HUES48 (cell line): ENCODE measurements around the gene PTOV1.

Source experiments
- H3K27ac ChIP-seq: one replicate; pipeline ENCODE4 v1.7.0; 2013; ENCODE audit warnings: low read depth, low read length, inconsistent platforms
- H3K27me3 ChIP-seq: 2 replicates; pipeline ENCODE4 v1.6.1; 2013; ENCODE audit warnings: mild to moderate bottlenecking, low read length; ENCODE audit not compliant: control insufficient read depth, insufficient read depth
- H3K36me3 ChIP-seq: 2 replicates; pipeline ENCODE4 v1.6.1; 2013; ENCODE audit warnings: low read length; ENCODE audit not compliant: control insufficient read depth, insufficient read depth
- H3K4me1 ChIP-seq: 2 replicates; pipeline ENCODE4 v1.6.1; 2013; ENCODE audit warnings: mild to moderate bottlenecking, low read length; ENCODE audit not compliant: control insufficient read depth, insufficient read depth
- H3K4me3 ChIP-seq: 2 replicates; pipeline ENCODE4 v1.5.1; 2013; ENCODE audit warnings: mild to moderate bottlenecking, low read depth, low read length
- H3K9ac ChIP-seq: 2 replicates; pipeline ENCODE4 v1.6.1; 2013; ENCODE audit warnings: mild to moderate bottlenecking, low read depth, low read length, moderate library complexity
- H3K9me3 ChIP-seq: 2 replicates; pipeline ENCODE4 v1.6.1; 2013; ENCODE audit warnings: low read length; ENCODE audit not compliant: control insufficient read depth, insufficient read depth

Gene PTOV1

GRCh38 chr19:49844138-49845095 is 6.5 kb upstream of the PTOV1 start:
- Histone ChIP-seq H3K9ac (no peak overlapping the region), H3K27ac (no peak overlapping the region)

GRCh38 chr19:49845414-49845813 is 5.5 kb upstream of the PTOV1 start:
- H3K27me3 ChIP-seq, result no peaks in the 10 kb centered on the region
- H3K9me3 ChIP-seq, result no peaks in the 10 kb centered on the region
- peaks cover 5% of the 10 kb centered on the region; the same call in 1 of the 2 replicates for H3K4me1 ChIP-seq
- H3K9ac ChIP-seq, result no peak overlapping the region
- H3K4me3 ChIP-seq, result no peak overlapping the region
- no peak overlapping the region for H3K27ac ChIP-seq
- H3K36me3 ChIP-seq, result no peaks in the 10 kb centered on the region

More at GRCh38 chr19:49844138-49845095, 6.5 kb upstream of the PTOV1 start:
- H3K4me1 ChIP-seq, result no peaks in the 10 kb centered on the region
- H3K27me3 ChIP-seq, result no peaks in the 10 kb centered on the region
- no peaks in the 10 kb centered on the region for H3K9me3 ChIP-seq
- H3K4me3 ChIP-seq, result no peak overlapping the region
- H3K36me3 ChIP-seq, result peaks cover 10% of the 10 kb centered on the region

GRCh38 chr19:49846408-49846807 is 4.6 kb upstream of the PTOV1 start:
- Histone ChIP-seq H3K9me3 (no peaks in the 10 kb centered on the region), H3K4me3 (no peak overlapping the region), H3K9ac (no peak overlapping the region), H3K4me1 (peaks cover 5% of the 10 kb centered on the region; the same call in 1 of the 2 replicates), H3K27me3 (no peaks in the 10 kb centered on the region), H3K27ac (no peak overlapping the region), H3K36me3 (no peaks in the 10 kb centered on the region)

- peaks cover 10% of the 10 kb centered on the region; the same call in 1 of the 2 replicates for H3K36me3 ChIP-seq
- no peak overlapping the region for H3K27ac ChIP-seq
- no peaks in the 10 kb centered on the region for H3K9me3 ChIP-seq
- no peak overlapping the region for H3K4me3 ChIP-seq
- H3K4me1 ChIP-seq, result peaks cover 16% of the 10 kb centered on the region
- H3K9ac ChIP-seq, result no peak overlapping the region
- no peaks in the 10 kb centered on the region for H3K27me3 ChIP-seq
These were observed 2.9 kb upstream of the PTOV1 start for GRCh38 chr19:49847731-49848696.

- H3K4me1 ChIP-seq, result peaks cover 16% of the 10 kb centered on the region
- peaks cover 15% of the 10 kb centered on the region for H3K36me3 ChIP-seq
- H3K27ac ChIP-seq, result no peak overlapping the region
- H3K4me3 ChIP-seq, result no peak overlapping the region
- no peak overlapping the region for H3K9ac ChIP-seq
- H3K9me3 ChIP-seq, result no peaks in the 10 kb centered on the region
- no peaks in the 10 kb centered on the region for H3K27me3 ChIP-seq
These were observed 2.0 kb upstream of the PTOV1 start for GRCh38 chr19:49848938-49849337.

- Histone ChIP-seq H3K27ac (no peak overlapping the region), H3K4me1 (peaks cover 16% of the 10 kb centered on the region), H3K27me3 (no peaks in the 10 kb centered on the region), H3K9ac (no peak overlapping the region), H3K9me3 (no peaks in the 10 kb centered on the region), H3K36me3 (peaks cover 20% of the 10 kb centered on the region), H3K4me3 (peak overlapping the region; percentile 96)
These were observed 1.3 kb upstream of the PTOV1 start for GRCh38 chr19:49849433-49850220.

GRCh38 chr19:49850221-49850486 is 805 bp upstream of the PTOV1 start:
- Histone ChIP-seq H3K4me3 (peak overlapping the region; percentile 96), H3K27ac (no peak overlapping the region), H3K36me3 (peaks cover 25% of the 10 kb centered on the region), H3K9ac (no peak overlapping the region), H3K4me1 (peaks cover 16% of the 10 kb centered on the region), H3K27me3 (no peaks in the 10 kb centered on the region), H3K9me3 (no peaks in the 10 kb centered on the region)

GRCh38 chr19:49851456-49852259 is 699 bp downstream of the PTOV1 start:
- H3K27ac ChIP-seq, result peak overlapping the region; percentile 97
- H3K27me3 ChIP-seq, result no peaks in the 10 kb centered on the region
- peak overlapping the region; percentile 87; the same call in 1 of the 2 replicates for H3K9ac ChIP-seq
- no peaks in the 10 kb centered on the region for H3K9me3 ChIP-seq
- peak overlapping the region; percentile 96 for H3K4me3 ChIP-seq
- H3K4me1 ChIP-seq, result peaks cover 16% of the 10 kb centered on the region
- H3K36me3 ChIP-seq, result peaks cover 40% of the 10 kb centered on the region

- Histone ChIP-seq H3K4me1 (peaks cover 16% of the 10 kb centered on the region), H3K4me3 (peak overlapping the region; percentile 79)
These were observed 1.7 kb downstream of the PTOV1 start for GRCh38 chr19:49852631-49853126.

More at GRCh38 chr19:49852631-49853126, 1.7 kb downstream of the PTOV1 start:
- Histone ChIP-seq H3K27me3 (no peaks in the 10 kb centered on the region), H3K27ac (no peak overlapping the region), H3K9me3 (no peaks in the 10 kb centered on the region), H3K9ac (no peak overlapping the region), H3K36me3 (peaks cover 50% of the 10 kb centered on the region)
